Inferior parietal cortex (tissue), 1 donor: ENCODE data around the gene MBNL1.
"Not testable (repeated sequence)": the region's sequence is repeated elsewhere in the genome, so short reads cannot be mapped to it uniquely, and the experiment has no call there.

ENCODE experiments used
- DNase-seq: peaks from one replicate; pipeline ENCODE4 v3.0.0-alpha.2; 2016; ENCODE audit errors: extremely low spot score

Gene MBNL1

DNA sequence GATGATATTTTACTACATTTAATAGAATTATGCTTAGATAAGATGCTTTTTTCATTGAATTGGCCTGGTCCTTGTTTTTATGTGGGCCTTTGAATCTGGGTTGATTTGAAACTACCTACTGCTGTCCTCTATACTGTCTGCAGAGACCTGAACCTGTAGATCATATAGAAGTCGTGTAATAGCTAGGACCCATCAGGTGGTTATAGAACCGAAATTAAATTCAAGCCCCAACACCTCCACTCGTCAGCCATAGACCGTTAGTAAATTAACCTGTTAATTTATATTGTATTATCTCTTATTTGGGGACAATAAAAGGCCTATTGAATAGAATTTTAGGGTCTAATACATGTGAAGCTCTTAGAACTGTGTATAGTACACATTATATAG is 108.4 kb downstream of the MBNL1 start:
- no peak for DNase-seq

DNA sequence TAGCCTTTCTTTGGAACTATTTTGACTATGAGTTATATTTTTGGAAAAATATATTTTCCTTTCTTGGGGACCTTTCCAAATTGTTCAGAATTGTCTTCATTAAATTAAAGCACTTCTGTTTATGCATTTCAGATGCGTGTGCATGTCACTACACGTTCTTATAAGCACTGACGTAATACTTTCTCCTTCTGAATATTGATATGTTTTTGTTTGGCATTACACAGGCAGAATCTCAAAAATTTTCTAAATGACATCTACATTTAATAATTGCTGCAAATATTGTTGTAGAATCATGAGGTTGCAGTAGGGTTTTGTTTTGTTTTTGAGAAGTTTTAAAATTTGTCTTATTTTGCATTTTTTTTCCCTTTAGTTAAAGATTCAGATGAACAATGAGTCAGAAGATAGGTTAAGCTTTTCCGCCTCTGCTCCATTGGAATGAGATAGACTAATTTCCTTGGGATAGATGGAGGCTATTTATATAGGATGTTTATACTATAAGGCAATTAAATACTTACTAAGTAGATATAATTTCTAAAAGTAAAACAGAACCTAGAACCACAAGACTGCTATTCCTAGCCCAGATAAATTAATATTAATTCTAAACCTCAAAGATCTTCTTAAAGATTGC is 110.8 kb downstream of the MBNL1 start:
- DNase-seq = no peak

- peak; percentile 63 for DNase-seq
Measured at GRCh38 chr3:152380043-152380442, 111.3 kb downstream of the MBNL1 start.

GRCh38 chr3:152381881-152382295 is 113.2 kb downstream of the MBNL1 start:
- no peak for DNase-seq

DNA sequence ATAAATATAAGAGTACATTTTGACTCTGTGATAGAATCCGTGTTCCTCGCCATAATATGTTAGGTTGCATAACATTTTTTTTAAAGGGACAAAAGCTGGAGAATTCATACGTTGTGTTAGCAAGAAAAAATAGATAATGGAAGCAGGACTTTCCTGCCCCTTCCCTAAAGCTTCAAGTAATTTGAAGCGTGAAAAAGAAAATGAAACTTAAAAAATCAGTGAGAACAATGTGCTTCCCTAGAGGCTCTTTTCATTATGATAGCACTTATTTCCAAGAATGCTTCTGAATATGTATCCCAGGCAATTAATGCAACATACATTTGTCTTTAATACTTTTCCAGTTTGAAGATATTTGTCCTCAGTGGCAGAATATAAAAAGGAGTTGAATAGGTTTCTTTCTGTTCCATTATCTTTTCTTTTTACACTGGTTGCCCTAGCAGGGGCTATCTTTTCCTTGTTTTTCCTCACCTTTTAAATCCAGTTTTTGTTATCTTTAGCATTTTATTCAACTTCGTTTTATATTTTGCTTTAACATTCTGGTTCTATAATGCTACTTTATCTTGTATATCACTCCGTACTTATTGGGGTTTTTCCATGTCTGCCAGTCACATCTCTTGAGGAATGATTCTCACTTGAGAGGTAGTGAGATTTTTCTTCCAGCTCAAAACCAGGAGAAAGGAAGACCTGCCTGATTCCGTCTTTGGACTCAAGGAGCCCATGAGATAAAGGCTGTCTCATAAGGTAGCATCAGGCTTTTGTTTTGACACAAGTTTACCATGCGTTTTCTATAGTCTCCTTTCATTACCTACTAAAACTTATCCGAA is 113.8 kb downstream of the MBNL1 start:
- no peak for DNase-seq

GRCh38 chr3:152383136-152383606 is 114.4 kb downstream of the MBNL1 start:
- DNase-seq = no peak

DNA sequence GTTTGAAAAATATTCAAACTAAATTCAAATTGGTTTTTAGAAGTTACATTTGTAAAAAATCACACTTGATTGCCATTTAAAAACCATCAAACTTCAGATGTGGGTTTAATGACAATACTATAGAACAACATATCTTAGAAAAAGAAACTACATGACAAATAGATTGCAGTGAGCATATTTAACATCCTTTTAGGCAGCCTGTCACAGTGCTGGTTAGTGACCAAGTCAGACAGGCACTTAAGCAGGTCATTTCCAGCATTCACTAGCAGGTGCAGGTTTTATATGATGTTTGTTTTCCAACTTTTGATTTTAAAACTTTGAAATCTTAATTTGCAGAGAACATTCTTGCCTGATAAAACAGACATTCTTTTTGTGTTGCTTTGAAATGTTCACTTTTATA is 115.7 kb downstream of the MBNL1 start:
- DNase-seq = no peak

GRCh38 chr3:152385761-152386160 is 117.0 kb downstream of the MBNL1 start:
- no peak for DNase-seq

DNA sequence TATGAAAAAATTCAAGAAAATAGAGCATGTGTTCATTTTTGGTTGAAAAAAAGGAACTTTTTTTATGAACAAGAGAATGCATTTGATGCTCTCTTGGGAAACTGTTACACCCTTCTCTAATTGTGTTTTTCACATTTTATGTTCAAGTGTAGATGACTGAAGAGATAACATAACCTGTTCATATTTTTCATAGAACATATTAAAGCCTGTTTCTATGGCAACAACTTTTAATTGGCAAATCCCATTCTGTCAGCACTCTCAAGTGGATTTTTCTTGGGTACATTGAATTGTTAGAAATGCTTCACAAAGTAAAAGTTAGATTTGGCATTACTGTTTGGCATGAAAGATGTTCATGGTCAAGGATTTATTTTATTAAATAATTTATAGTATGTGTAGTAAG is 117.5 kb downstream of the MBNL1 start:
- no peak for DNase-seq

DNA sequence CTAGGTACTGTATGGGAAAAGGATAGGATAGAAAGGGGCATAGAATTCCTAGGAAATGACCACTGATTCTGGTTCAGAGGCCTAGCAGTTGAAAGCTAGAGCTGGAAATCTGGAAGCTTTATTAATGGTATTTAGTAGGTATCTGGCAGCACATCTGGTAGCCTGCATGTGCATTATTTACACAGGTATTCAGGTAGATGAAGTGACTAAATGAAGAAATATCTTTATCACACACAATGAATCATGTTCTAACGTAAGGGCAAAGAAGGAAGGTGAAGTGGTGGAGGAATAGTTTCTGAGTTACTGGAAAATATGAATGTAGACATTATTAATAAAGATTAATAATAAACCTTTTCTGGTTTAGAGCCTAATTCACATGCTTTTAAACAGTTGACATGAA is 119.9 kb downstream of the MBNL1 start:
- no peak for DNase-seq

DNA sequence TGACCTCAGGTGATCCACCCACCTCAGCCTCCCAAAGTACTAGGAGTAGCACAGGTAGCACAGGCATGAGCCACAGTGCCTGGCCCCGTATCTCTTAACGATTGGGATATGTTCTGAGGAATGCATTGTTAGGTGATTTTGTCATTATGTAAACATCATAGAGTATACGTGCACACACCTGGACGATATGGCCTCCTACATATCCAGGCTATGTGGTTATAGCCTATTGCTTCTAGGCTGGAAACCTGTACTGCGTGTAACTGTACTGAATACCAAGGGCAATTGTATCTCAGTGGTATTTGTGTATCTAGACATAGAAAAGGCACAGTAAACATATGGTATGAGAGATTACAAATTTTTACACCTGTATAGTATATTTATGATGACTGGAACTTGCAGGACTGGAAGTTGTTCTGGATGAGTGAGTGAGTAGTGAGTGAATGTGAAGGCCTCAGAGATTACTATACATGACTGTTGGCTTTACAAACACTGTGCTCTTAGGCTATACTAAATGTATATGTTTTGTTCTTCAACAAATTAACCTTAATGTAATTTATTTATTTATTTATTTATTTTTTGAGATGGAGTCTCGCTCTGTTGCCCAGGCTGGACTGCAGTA is 120.7 kb downstream of the MBNL1 start:
- DNase-seq = no peak

- DNase-seq = no peak
Measured at GRCh38 chr3:152390647-152391046, 121.9 kb downstream of the MBNL1 start.

- no peak for DNase-seq
Measured at GRCh38 chr3:152391671-152392070, 122.9 kb downstream of the MBNL1 start.

DNA sequence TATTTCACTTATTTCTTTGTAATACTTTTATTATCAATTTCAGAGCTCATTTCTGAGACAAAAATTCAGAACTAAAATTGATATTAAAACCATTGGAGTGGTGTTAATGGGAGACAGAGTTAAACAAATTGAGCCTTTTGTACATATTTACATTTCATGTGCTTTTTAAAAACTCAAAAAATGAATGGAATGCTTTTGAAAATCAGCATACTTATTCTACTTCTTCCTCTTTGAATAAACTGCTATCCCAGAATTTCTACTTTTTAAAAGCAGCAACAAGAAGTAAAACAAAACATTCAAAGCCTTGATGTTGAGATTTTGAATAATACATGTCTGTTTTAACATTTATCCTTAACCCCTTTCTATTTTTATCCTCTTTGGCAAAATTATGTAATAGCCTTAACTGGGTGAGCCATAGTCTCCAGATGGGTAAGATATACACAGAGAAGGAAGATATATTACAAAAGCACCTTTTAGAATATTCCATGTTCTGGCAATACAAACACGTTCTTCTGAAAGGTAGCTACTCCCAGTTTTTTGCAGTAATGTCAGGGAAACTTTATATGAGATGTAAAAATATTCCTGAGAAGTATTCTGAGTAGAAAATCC is 123.6 kb downstream of the MBNL1 start:
- DNase-seq = no peak

GRCh38 chr3:152394246-152394645 is 125.5 kb downstream of the MBNL1 start:
- DNase-seq = no peak

DNA sequence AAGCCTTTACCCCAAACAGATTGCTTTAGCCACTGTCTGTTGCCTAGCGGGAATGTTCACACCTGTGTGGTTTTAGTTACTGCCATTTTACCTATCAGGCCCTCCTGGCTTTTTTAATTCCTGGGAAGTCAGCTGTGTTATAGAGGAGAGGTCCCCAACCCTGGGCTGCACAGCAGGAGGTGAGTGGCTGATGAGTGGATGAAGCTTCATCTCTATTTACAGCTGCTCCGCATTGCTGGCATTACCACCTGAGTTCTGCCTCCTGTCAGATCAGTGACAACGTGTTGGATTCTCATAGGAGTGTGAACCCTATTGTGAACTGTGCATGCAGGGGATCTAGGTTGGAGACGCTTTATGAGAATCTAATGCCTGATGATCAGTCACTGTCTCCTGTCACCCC is 127.0 kb downstream of the MBNL1 start:
- no peak for DNase-seq

DNA sequence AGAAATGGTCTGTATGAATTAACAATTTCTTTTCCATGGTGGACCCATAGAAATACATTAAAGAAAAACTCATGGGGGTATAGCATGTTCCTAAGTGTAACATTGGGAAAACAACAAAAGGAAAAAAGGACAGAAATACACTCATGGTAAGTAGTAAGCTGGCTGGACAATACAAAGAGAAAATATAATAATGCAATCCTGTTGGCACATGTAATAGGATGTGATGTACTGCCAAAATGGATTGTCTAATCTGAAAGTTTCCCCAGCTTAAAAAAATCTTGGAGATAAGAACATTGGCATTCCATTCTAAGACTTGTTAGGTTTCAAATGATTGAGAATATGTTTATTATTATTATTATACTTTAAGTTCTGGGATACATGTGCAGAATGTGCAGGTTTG is 128.1 kb downstream of the MBNL1 start:
- no peak for DNase-seq

GRCh38 chr3:152397348-152397747 is 128.6 kb downstream of the MBNL1 start:
- not testable (repeated sequence) for DNase-seq

DNA sequence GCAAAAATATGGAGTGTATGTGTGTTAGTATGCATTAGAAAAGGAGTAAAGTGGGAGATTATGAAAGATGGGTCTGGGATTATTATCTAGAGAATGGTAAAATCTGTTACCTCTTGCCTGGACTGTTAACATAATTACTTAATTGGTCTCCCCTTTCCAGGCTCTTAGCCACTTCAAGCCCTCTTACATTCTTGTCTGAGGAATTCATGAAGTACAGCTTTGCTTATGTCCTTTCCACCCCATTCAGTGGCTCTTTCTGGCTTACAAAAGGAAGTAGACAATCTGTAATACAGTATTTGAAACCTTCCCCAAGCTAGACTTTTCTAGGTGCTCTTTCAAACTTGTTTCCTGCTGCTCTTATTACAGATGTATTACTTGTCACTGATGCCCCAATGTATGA is 129.8 kb downstream of the MBNL1 start:
- DNase-seq = no peak

- no peak for DNase-seq
Measured at GRCh38 chr3:152399374-152399773, 130.6 kb downstream of the MBNL1 start.

- no peak for DNase-seq
Measured at GRCh38 chr3:152400887-152401286, 132.2 kb downstream of the MBNL1 start.

DNA sequence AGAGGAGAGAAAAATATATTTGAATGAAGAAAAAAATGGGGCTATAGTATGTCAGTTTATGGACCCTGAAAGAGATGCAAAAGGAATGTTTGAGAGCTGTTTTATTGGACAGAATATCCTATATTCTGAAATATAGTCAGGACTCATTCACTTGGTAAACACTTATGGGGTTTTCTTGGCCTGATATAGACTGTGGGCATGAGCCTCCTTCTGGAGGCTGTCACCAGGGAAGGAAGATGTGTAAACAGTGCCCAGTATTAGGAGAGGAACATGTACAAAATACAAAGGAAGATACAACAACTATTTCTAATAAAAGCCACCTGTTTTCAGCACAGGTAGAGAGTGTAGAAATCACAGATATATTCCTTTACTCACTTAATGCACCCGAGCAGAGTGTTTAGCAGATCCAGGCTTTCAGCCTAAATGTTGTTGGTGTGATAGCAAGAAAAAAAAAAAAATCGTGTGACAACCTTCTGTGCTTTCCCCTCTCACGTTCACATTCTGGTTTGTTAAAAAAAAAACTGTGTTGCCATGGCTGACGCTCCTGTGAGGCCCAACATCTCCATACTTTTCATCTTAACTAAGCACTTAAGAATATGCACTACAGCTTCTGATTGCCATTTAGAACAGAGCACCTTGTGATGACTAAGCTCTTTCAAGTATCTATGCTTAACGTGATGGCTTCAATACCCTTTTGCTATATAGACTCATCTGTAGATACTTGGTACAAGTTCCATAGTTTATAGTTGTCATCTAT is 134.1 kb downstream of the MBNL1 start:
- peak; percentile 36 for DNase-seq
